Peyer's patch (tissue), 4 donors: Measurements from ENCODE around the gene LDLRAD4. TPM values are rescaled to one million over a fixed set of nuclear protein-coding genes. Genes with fewer than 3 reads are reported as not detected.

Experiments used
- DNase-seq, 3 donors: peaks; one replicate each; pipeline ENCODE4 v3.0.0-alpha.2; 2017 to 2019
- H3K27ac ChIP-seq, 4 donors: fragments of 200-600 bp; sonication (generic); one replicate each; pipeline ENCODE4 v1.5.1; 2016 to 2019
- H3K27me3 ChIP-seq, 2 donors: fragments of 200-600 bp; sonication (generic); one replicate each; pipeline ENCODE4 v1.5.1; 2019
- H3K36me3 ChIP-seq, 3 donors: fragments of 200-600 bp; sonication (generic); one replicate each; pipeline ENCODE4 v1.5.1; 2016 to 2019
- H3K4me1 ChIP-seq, 4 donors: fragments of 200-600 bp; sonication (generic); one replicate each; pipeline ENCODE4 v1.5.1; 2016 to 2019
- H3K4me3 ChIP-seq, 4 donors: fragments of 200-600 bp; sonication (generic); 1 replicate in 3 of 4; 2 replicates in 1 of 4; pipeline ENCODE4 v1.5.1; 2016 to 2019; ENCODE audit warnings: mild to moderate bottlenecking in 1 of 4
- H3K9me3 ChIP-seq, 4 donors: fragments of 200-600 bp; sonication (generic); one replicate each; pipeline ENCODE4 v1.5.1; 2016 to 2019; ENCODE audit warnings: mild to moderate bottlenecking in 1 of 4
- CTCF ChIP-seq, 6 experiments: fragments of 450-650 bp in 4 of 6; fragments of 200-600 bp in 2 of 6; sonication (generic) in 1 of 6; IDR thresholded peaks; one replicate each; pipeline ENCODE4 v1.5.1; 2017 to 2019; ENCODE audit warnings: antibody characterized with exemption in 6 of 6, mild to moderate bottlenecking in 3 of 6, moderate library complexity in 1 of 6
- POLR2A ChIP-seq, 2 donors: fragments of 450-650 bp; IDR thresholded peaks; one replicate each; pipeline ENCODE4 v1.5.1; 2017; ENCODE audit warnings: antibody characterized with exemption in 2 of 2, mild to moderate bottlenecking in 2 of 2, moderate library complexity in 2 of 2
- total RNA-seq, 4 donors: library from RNA; depleted of rRNA; stranded (reverse); fragments of >200 nt; gene quantifications; one replicate each; pipeline ENCODE4 v1.1.0, GENCODE V29; 2016

LDLRAD4 gene
- total RNA-seq, 4 donors from 2014 or later, result 24.8 to 128 (median 50.0) TPM

GRCh38 chr18:13551841-13552733 is 333.5 kb downstream of the LDLRAD4 start:
- Histone ChIP-seq H3K4me3 (no peak overlapping the region), H3K27me3 (no peaks in the 10 kb centered on the region), H3K27ac (no peak overlapping the region), H3K9me3 (no peaks in the 10 kb centered on the region), H3K4me1 (peaks cover 0 to 13% (median 2%) of the 10 kb centered on the region in 4 donors), H3K36me3 (no peaks in the 10 kb centered on the region)
- DNase-seq, result no peak
- no peak for TF ChIP-seq POLR2A (IDR thresholded peaks at IDR 0.05)
- no peak for TF ChIP-seq CTCF (IDR thresholded peaks at IDR 0.05)

- no peak for DNase-seq
- peak overlapping the region in 1 of 4 donors; percentile 11 for H3K27ac ChIP-seq
- no peaks in the 10 kb centered on the region for H3K36me3 ChIP-seq
- no peaks in the 10 kb centered on the region for H3K9me3 ChIP-seq
- no peaks in the 10 kb centered on the region for H3K27me3 ChIP-seq
- H3K4me3 ChIP-seq, result no peak overlapping the region
- no peak for TF ChIP-seq POLR2A (IDR thresholded peaks at IDR 0.05)
- TF ChIP-seq CTCF (IDR thresholded peaks at IDR 0.05), result no peak
- peaks cover 0 to 14% (median 2%) of the 10 kb centered on the region in 4 donors for H3K4me1 ChIP-seq
These were observed 334.9 kb downstream of the LDLRAD4 start for GRCh38 chr18:13553449-13553848.

GRCh38 chr18:13555192-13555591 is 336.6 kb downstream of the LDLRAD4 start:
- Histone ChIP-seq H3K4me1 (peaks cover 0 to 6% (median 0%) of the 10 kb centered on the region in 4 donors), H3K27me3 (no peaks in the 10 kb centered on the region), H3K36me3 (no peaks in the 10 kb centered on the region), H3K27ac (no peak overlapping the region), H3K9me3 (no peaks in the 10 kb centered on the region), H3K4me3 (no peak overlapping the region)
- TF ChIP-seq CTCF (IDR thresholded peaks at IDR 0.05) (no peak), POLR2A (IDR thresholded peaks at IDR 0.05) (no peak)
- DNase-seq, result no peak

- TF ChIP-seq CTCF (IDR thresholded peaks at IDR 0.05), result no peak
- TF ChIP-seq POLR2A (IDR thresholded peaks at IDR 0.05), result no peak
These were observed 337.3 kb downstream of the LDLRAD4 start for GRCh38 chr18:13555865-13556264.

GRCh38 chr18:13556502-13556901 is 337.9 kb downstream of the LDLRAD4 start:
- Histone ChIP-seq H3K4me3 (no peak overlapping the region), H3K9me3 (no peaks in the 10 kb centered on the region), H3K4me1 (peaks cover 0 to 6% (median 0%) of the 10 kb centered on the region in 4 donors), H3K27ac (no peak overlapping the region), H3K27me3 (no peaks in the 10 kb centered on the region), H3K36me3 (no peaks in the 10 kb centered on the region)
- DNase-seq, result no peak
- TF ChIP-seq POLR2A (IDR thresholded peaks at IDR 0.05) (no peak), CTCF (IDR thresholded peaks at IDR 0.05) (no peak)

More at GRCh38 chr18:13555865-13556264, 337.3 kb downstream of the LDLRAD4 start:
- DNase-seq, result no peak
- H3K4me3 ChIP-seq, result no peak overlapping the region
- no peaks in the 10 kb centered on the region for H3K27me3 ChIP-seq
- H3K27ac ChIP-seq, result no peak overlapping the region
- no peaks in the 10 kb centered on the region for H3K9me3 ChIP-seq
- H3K36me3 ChIP-seq, result no peaks in the 10 kb centered on the region
- H3K4me1 ChIP-seq, result peaks cover 0 to 6% (median 0%) of the 10 kb centered on the region in 4 donors
